Neural crest cell (in vitro differentiated cells): ENCODE data around the gene MED8. TPM values are rescaled to one million over a fixed set of nuclear protein-coding genes. Genes with fewer than 3 reads are reported as not detected.
"Not testable (repeated sequence)": the region's sequence is repeated elsewhere in the genome, so short reads cannot be mapped to it uniquely, and the experiment has no call there.

Experiments
- DNase-seq: peaks from one replicate; pipeline ENCODE4 v3.0.0; 2021; ENCODE audit warnings: low read depth, mixed read lengths, low spot score
- H3K27ac Mint-ChIP-seq: one replicate; pipeline ENCODE4 v1.8.0; 2021; ENCODE audit warnings: mild to moderate bottlenecking, mixed read lengths; ENCODE audit not compliant: unreplicated experiment
- H3K27me3 Mint-ChIP-seq: 2 replicates; pipeline ENCODE4 v1.8.0; 2021; ENCODE audit warnings: low read depth, mild to moderate bottlenecking, mixed read lengths
- H3K36me3 Mint-ChIP-seq: 2 replicates; pipeline ENCODE4 v1.8.0; 2021; ENCODE audit warnings: low read depth, mild to moderate bottlenecking, mixed read lengths
- H3K4me1 Mint-ChIP-seq: 2 replicates; pipeline ENCODE4 v1.8.0; 2021; ENCODE audit warnings: mixed read lengths
- H3K4me3 Mint-ChIP-seq: one replicate; pipeline ENCODE4 v1.8.0; 2021; ENCODE audit warnings: mild to moderate bottlenecking, mixed read lengths
- H3K9me3 Mint-ChIP-seq: 2 replicates; pipeline ENCODE4 v1.8.0; 2021; ENCODE audit warnings: mixed read lengths
- CTCF ChIP-seq: fragments of 200-600 bp; sonication (generic); conservative IDR thresholded peaks from 2 replicates; pipeline ENCODE4 v1.5.0; 2021; ENCODE audit warnings: antibody characterized with exemption, mild to moderate bottlenecking
- total RNA-seq: library from RNA; stranded (reverse); gene quantifications from 2 replicates; pipeline ENCODE4 v1.2.1, GENCODE V29; 2021

The MED8 gene
- total RNA-seq, 1 donor from 2014 or later = 33.9 TPM

GRCh38 chr1:43372172-43372571 lies 17.4 kb downstream of the MED8 start:
- Mint-ChIP-seq H3K4me1 (peaks cover 17% of the 10 kb centered on the region), H3K4me3 (no peak overlapping the region), H3K9me3 (no peaks in the 10 kb centered on the region), H3K27ac (no peak overlapping the region), H3K36me3 (no peaks in the 10 kb centered on the region), H3K27me3 (no peaks in the 10 kb centered on the region)
- DNase-seq = no peak
- TF ChIP-seq CTCF = no peak

GRCh38 chr1:43370564-43370963 lies 19.0 kb downstream of the MED8 start:
- peak overlapping the region; percentile 32 for H3K4me3 Mint-ChIP-seq
- no peaks in the 10 kb centered on the region for H3K9me3 Mint-ChIP-seq
- H3K4me1 Mint-ChIP-seq = peaks cover 14% of the 10 kb centered on the region
- no peak for DNase-seq
- no peaks in the 10 kb centered on the region for H3K36me3 Mint-ChIP-seq
- no peak overlapping the region for H3K27ac Mint-ChIP-seq
- no peak for TF ChIP-seq CTCF
- no peaks in the 10 kb centered on the region for H3K27me3 Mint-ChIP-seq

GRCh38 chr1:43369779-43370178 lies 19.8 kb downstream of the MED8 start:
- H3K9me3 Mint-ChIP-seq, H3K27ac Mint-ChIP-seq, DNase-seq, H3K36me3 Mint-ChIP-seq, H3K4me3 Mint-ChIP-seq, H3K27me3 Mint-ChIP-seq: not testable (repeated sequence)
- H3K4me1 Mint-ChIP-seq = peaks cover 21% of the 10 kb centered on the region

GRCh38 chr1:43368646-43369020 lies 21.0 kb downstream of the MED8 start:
- H3K27ac Mint-ChIP-seq = peak overlapping the region; percentile 92

GRCh38 chr1:43367904-43368645 lies 21.5 kb downstream of the MED8 start, which contains the start of gene ELOVL1:
Gene ELOVL1 (minus strand): TSS chr1:43368011. CDS start chr1:43365609, 2,402 bp downstream.
- DNase-seq = peak; percentile 88
- Mint-ChIP-seq H3K27ac (peak within 1 kb of the TSS; percentile 92), H3K9me3 (no peaks in the 10 kb centered on the region), H3K4me1 (peaks cover 30% of the 10 kb centered on the region), H3K36me3 (peaks cover 15% of the 10 kb centered on the region), H3K27me3 (no peaks in the 10 kb centered on the region), H3K4me3 (peak within 1 kb of the TSS; percentile 86)
- TF ChIP-seq CTCF = no peak

More at GRCh38 chr1:43368646-43369020, 21.0 kb downstream of the MED8 start:
- Mint-ChIP-seq H3K9me3 (no peaks in the 10 kb centered on the region), H3K4me3 (peak overlapping the region; percentile 82), H3K36me3 (peaks cover 15% of the 10 kb centered on the region), H3K27me3 (no peaks in the 10 kb centered on the region), H3K4me1 (peaks cover 26% of the 10 kb centered on the region)
- no peak for DNase-seq
- no peak for TF ChIP-seq CTCF
